ENCODE results near the gene KIR2DL1. TPM values are rescaled to one million over a fixed set of nuclear protein-coding genes. Genes with fewer than 3 reads are reported as not detected.
"Not testable (repeated sequence)": the region's sequence is repeated elsewhere in the genome, so short reads cannot be mapped to it uniquely, and the experiment has no call there.

The KIR2DL1 gene
- total RNA-seq: not detected in 2 replicates

- H3K27me3 Mint-ChIP-seq, H3K4me3 Mint-ChIP-seq: not testable (repeated sequence)
Observed at GRCh38 chr19:54769646-54770045, at the start of gene KIR2DL1. KIR2DL1 (plus strand) TSS chr19:54769793; CDS start chr19:54769851, 58 bp downstream.

GRCh38 chr19:54724142-54724541, 45.5 kb upstream of the KIR2DL1 start, which contains the start of gene KIR3DL3:
KIR3DL3 (plus strand) TSS chr19:54724442; CDS start chr19:54724497, 55 bp downstream.
- intact Hi-C loops (cut with micrococcal nuclease): no loop called here
- ATAC-seq (ENCODE audit: low read depth) (no peak), DNase-seq (no peak)
- Mint-ChIP-seq H3K27me3 (peaks cover 9% of the 10 kb centered on the region), H3K27ac (no peak within 1 kb of the TSS), H3K4me3 (no peak within 1 kb of the TSS), H3K9me3 (peaks cover 14% of the 10 kb centered on the region), H3K4me1 (no peaks in the 10 kb centered on the region), H3K36me3 (ENCODE audit: low read depth) (no peaks in the 10 kb centered on the region)
- CTCF ChIA-PET: no interaction called here
- no peak for TF ChIP-seq CTCF (IDR thresholded peaks at IDR 0.05)
- POLR2A ChIA-PET: no interaction called here

More at GRCh38 chr19:54769646-54770045, at the start of gene KIR2DL1:
- DNase-seq; ATAC-seq (ENCODE audit: low read depth); H3K27ac Mint-ChIP-seq; H3K4me1 Mint-ChIP-seq; intact Hi-C loops (cut with micrococcal nuclease); H3K36me3 Mint-ChIP-seq (ENCODE audit: low read depth); CTCF ChIA-PET; POLR2A ChIA-PET; H3K9me3 Mint-ChIP-seq: not testable (repeated sequence)

GRCh38 chr19:54724644-54725043, 44.9 kb upstream of the KIR2DL1 start:
- ATAC-seq (ENCODE audit: low read depth) (no peak), DNase-seq (no peak)
- Mint-ChIP-seq H3K9me3 (peaks cover 14% of the 10 kb centered on the region), H3K4me1 (no peaks in the 10 kb centered on the region), H3K4me3 (no peak overlapping the region), H3K36me3 (ENCODE audit: low read depth) (no peaks in the 10 kb centered on the region), H3K27me3 (peaks cover 10% of the 10 kb centered on the region), H3K27ac (no peak overlapping the region)
- intact Hi-C loops (cut with micrococcal nuclease): no loop called here
- ChIA-PET POLR2A (no interaction called here), CTCF (no interaction called here)
- TF ChIP-seq CTCF (IDR thresholded peaks at IDR 0.05): no peak

- ChIA-PET CTCF (no interaction called here), POLR2A (no interaction called here)
- no peak for TF ChIP-seq CTCF (IDR thresholded peaks at IDR 0.05)
- H3K36me3 Mint-ChIP-seq (ENCODE audit: low read depth): no peaks in the 10 kb centered on the region
- ATAC-seq (ENCODE audit: low read depth) (no peak), DNase-seq (no peak)
- no peak overlapping the region for H3K27ac Mint-ChIP-seq
- H3K4me3 Mint-ChIP-seq: no peak overlapping the region
- H3K4me1 Mint-ChIP-seq: no peaks in the 10 kb centered on the region
- peaks cover 10% of the 10 kb centered on the region for H3K27me3 Mint-ChIP-seq
- intact Hi-C loops (cut with micrococcal nuclease): no loop called here
- H3K9me3 Mint-ChIP-seq: peaks cover 11% of the 10 kb centered on the region
Observed at GRCh38 chr19:54725321-54725720, 44.3 kb upstream of the KIR2DL1 start.

GRCh38 chr19:54727562-54727961, 42.0 kb upstream of the KIR2DL1 start:
- Mint-ChIP-seq H3K4me3 (no peak overlapping the region), H3K27ac (no peak overlapping the region), H3K27me3 (peaks cover 21% of the 10 kb centered on the region), H3K36me3 (ENCODE audit: low read depth) (no peaks in the 10 kb centered on the region), H3K9me3 (peaks cover 2% of the 10 kb centered on the region), H3K4me1 (no peaks in the 10 kb centered on the region)
- ATAC-seq (ENCODE audit: low read depth) (no peak), DNase-seq (no peak)
- CTCF ChIA-PET: no interaction called here
- TF ChIP-seq CTCF (IDR thresholded peaks at IDR 0.05): no peak
- POLR2A ChIA-PET: no interaction called here
- intact Hi-C loops (cut with micrococcal nuclease): no loop called here

GRCh38 chr19:54728167-54728566, 41.4 kb upstream of the KIR2DL1 start:
- DNase-seq: no peak
- ChIA-PET POLR2A (no interaction called here), CTCF (no interaction called here)
- H3K4me1 Mint-ChIP-seq: no peaks in the 10 kb centered on the region
- intact Hi-C loops (cut with micrococcal nuclease): no loop called here
- H3K9me3 Mint-ChIP-seq: no peaks in the 10 kb centered on the region
- H3K4me3 Mint-ChIP-seq: no peak overlapping the region
- no peak overlapping the region for H3K27ac Mint-ChIP-seq
- H3K36me3 Mint-ChIP-seq (ENCODE audit: low read depth): no peaks in the 10 kb centered on the region
- no peak for TF ChIP-seq CTCF (IDR thresholded peaks at IDR 0.05)
- peaks cover 23% of the 10 kb centered on the region for H3K27me3 Mint-ChIP-seq
- no peak for ATAC-seq (ENCODE audit: low read depth)

Data from activated B cell treated with CpG ODN at 0.5 μM for 24 hours (primary cell).